ENCODE measurements around the gene EIF3B.
"Not testable (repeated sequence)": the region's sequence is repeated elsewhere in the genome, so short reads cannot be mapped to it uniquely, and the experiment has no call there.

The EIF3B gene

DNA sequence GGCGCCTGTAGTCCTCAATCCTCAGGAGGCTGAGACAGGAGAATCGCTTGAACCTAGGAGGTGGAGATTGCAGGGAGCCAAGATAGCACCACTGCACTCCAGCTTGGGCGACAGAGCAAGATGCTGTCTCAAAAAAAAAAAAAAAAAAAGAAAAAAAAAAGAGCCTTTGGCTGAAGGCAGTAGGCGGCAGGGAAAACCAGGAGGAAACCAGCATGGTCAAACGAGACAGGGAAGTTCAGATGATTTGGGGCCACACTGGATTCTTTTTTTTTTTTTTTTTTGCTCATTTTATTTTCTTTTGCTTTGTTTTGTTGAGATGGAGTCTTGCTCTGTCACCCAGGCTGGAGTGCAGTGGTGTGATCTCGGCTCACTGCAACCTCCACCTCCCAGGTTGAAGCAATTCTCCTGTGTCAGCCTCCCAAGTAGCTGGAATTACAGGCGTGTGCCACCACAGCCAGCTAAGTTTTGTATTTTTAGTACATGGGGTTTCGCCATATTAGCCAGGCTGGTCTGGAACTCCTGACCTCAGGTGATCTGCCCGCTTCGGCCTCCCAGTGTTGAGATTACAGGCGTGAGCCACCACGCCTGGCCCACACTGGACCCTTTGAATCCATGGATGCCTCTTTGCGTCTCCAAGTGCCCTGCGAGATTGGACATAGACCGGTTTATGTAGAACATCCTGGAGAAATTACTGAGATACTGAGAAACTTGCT lies 7.1 kb upstream of the EIF3B start:
- not testable (repeated sequence) for DNase-seq (ENCODE audit: low read depth in 3 of 3, low spot score in 1 of 3)

DNA sequence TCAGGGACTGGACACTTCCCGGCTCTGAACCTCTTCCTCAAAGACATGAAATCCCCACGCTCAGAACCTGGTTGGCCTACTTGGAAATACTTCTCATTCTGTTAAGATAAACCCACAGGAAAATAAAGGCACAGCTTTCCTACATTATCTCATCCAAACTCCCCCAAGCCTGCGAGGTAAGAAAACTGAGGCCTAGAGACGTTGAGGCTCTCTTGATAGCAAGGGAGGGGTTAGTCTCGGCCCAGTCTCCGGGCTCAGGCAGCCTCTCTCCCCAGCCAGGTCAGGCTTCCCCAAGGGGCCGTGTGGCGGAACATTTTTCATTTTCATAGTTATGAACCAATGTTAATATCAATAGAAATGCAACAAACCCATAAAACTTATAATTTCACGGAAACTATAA lies 4.6 kb upstream of the EIF3B start:
- DNase-seq (ENCODE audit: low read depth in 3 of 3, low spot score in 1 of 3): no peak

- no peak for DNase-seq (ENCODE audit: low read depth in 3 of 3, low spot score in 1 of 3)
These were observed 3.8 kb upstream of the EIF3B start for GRCh38 chr7:2350861-2351260.

DNA sequence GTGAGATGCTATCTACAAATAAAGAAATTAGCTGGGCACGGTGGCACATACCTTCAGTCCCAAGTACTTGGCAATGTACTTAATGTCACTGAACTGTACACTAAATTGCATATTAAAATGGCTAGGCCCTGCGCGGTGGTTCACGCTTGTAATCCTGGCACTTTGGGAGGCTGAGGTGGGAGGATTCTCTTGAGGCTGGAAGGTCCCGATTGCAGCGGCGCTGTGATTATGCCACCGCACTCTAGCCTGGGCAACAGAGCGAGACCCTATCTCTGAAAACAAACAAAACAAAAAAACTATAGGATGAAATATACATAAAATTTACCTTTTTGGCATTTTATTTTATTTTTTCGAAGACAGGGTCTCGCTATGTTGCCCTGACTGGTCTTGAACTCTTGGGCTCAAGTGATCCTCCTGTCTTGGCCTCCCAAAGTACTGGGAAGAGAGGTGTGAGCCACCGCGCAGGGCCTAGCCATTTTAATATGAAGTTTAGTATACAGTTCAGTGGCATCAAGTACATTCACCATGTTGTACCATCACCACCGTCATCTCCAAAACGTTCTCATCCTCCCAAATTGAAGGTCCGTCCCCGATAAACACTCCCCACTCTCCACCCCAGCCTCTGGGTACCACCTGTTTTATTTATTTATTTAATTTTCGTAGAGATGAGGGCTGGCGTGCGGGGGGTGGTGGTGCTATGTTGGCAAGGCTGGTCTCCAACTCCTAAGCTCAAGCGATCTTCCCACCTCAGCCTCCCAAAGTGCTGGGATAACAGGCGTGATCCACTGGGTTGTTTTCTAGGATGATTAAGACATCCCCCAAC lies 1.3 kb upstream of the EIF3B start:
- DNase-seq (ENCODE audit: low read depth in 3 of 3, low spot score in 1 of 3): no peak

GRCh38 chr7:2353936-2354185 lies 766 bp upstream of the EIF3B start:
- peak; percentile 75 to 87 (median 81) for DNase-seq (ENCODE audit: low read depth in 3 of 3, low spot score in 1 of 3)

GRCh38 chr7:2354939-2355704 lies 495 bp downstream of the EIF3B start:
- DNase-seq (ENCODE audit: low read depth in 3 of 3, low spot score in 1 of 3): no peak

DNA sequence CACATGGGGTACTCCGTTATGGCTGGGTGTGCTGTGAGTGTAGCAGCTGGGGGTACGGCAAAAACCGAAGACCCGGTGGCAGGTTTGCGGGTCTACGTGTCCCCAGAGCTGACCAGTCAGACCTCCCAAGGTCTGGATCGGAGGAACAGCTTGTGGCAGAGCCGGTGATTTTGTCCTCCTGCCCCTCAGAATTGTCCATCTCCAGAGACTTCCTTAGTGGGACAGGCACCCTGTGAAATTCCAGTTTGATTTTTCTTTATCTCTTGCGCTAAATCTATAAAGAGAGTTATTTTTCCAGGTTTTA lies 1.0 kb downstream of the EIF3B start:
- DNase-seq (ENCODE audit: low read depth in 3 of 3, low spot score in 1 of 3): no peak

DNA sequence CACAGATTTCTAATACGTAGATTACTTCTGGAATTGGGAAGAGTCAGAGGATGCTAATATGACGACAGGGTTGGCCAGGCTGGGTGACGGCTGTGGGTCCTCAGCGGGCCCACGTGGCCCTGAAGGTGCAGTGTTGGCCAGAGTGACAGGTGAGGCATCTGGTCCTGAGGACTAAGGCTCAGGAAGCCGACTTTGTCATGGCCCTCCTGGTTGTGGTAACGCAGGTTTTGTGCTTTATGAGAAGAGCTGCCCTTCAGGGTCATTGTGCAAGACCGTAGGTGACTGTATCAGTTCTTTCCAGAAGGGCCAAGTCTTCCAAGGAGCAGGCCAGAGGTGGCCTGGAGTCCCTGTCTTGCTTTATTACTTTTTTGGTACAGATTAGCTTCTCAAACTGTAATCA lies 2.5 kb downstream of the EIF3B start:
- DNase-seq (ENCODE audit: low read depth in 3 of 3, low spot score in 1 of 3): no peak

GRCh38 chr7:2357571-2357970 lies 2.9 kb downstream of the EIF3B start:
- no peak for DNase-seq (ENCODE audit: low read depth in 3 of 3, low spot score in 1 of 3)

GRCh38 chr7:2358968-2359527 lies 4.4 kb downstream of the EIF3B start:
- no peak for DNase-seq (ENCODE audit: low read depth in 3 of 3, low spot score in 1 of 3)

- no peak for DNase-seq (ENCODE audit: low read depth in 3 of 3, low spot score in 1 of 3)
These were observed 5.0 kb downstream of the EIF3B start for GRCh38 chr7:2359610-2360009.

- DNase-seq (ENCODE audit: low read depth in 3 of 3, low spot score in 1 of 3): no peak
These were observed 6.2 kb downstream of the EIF3B start for GRCh38 chr7:2360796-2361195.

- no peak for DNase-seq (ENCODE audit: low read depth in 3 of 3, low spot score in 1 of 3)
These were observed 7.9 kb downstream of the EIF3B start for GRCh38 chr7:2362385-2363088.

- DNase-seq (ENCODE audit: low read depth in 3 of 3, low spot score in 1 of 3): no peak
These were observed 14.5 kb downstream of the EIF3B start for GRCh38 chr7:2369139-2369538.

DNA sequence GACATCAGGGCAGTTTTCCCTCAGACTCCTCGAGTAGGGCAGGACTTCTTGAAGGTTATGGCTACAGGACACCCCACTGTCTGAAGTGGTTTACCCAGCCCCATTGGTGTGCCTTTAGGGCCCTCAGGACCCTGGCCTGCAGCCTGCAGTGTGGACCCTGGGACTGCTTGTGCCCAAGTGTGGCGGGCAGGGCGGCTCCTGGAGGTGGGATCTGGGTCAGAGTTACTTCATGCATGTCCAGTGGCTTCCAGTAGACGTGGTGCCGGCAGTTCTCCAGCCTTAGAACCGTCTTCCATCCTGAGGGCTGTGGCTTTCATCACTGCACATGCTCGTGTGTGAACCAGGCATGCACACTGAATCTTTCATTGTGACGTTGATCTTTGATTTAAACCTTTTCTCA lies 16.7 kb downstream of the EIF3B start:
- no peak for DNase-seq (ENCODE audit: low read depth in 3 of 3, low spot score in 1 of 3)

DNA sequence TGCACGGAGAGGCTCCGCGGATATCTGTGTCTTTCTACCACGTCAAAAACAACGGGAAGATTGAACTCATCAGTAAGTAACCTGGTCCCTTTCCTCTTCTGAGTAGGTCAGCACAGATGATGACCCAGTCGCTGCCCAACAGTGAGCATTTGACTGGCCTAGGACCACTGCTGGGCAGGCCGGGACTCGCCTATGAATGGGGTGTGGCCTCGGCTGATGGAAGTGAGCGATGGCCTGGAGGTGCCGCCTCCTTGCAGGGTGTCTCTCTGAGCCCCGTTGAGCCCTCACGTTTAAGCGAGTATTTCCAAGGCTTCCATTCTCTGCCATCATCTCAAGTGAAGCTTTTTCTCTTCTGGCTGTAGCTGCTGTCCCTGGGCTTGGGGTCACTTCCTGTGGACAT lies 18.1 kb downstream of the EIF3B start:
- no peak for DNase-seq (ENCODE audit: low read depth in 3 of 3, low spot score in 1 of 3)

DNA sequence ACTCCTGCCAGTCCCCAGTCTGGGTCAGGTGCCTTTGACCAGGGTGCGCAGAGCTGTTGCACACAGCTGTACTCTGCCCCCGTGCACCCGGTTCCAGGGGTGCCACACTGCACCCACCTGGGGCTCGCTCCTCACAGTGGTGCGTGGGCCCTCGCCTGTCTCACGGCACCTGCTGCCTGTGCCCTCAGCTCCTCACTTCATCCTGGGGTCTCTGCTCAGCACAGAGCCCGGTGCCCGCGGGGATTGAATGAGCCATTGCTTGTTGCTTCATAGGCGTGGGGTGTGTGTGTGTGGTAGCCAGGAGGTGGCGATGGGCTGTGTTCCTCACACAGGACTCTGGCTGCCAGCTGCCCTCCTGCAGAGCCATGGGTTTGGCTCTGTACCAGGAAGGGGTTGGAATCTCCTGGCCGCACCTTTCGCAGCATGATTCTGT lies 18.5 kb downstream of the EIF3B start:
- no peak for DNase-seq (ENCODE audit: low read depth in 3 of 3, low spot score in 1 of 3)

GRCh38 chr7:2373646-2374045 lies 19.0 kb downstream of the EIF3B start:
- no peak for DNase-seq (ENCODE audit: low read depth in 3 of 3, low spot score in 1 of 3)

DNA sequence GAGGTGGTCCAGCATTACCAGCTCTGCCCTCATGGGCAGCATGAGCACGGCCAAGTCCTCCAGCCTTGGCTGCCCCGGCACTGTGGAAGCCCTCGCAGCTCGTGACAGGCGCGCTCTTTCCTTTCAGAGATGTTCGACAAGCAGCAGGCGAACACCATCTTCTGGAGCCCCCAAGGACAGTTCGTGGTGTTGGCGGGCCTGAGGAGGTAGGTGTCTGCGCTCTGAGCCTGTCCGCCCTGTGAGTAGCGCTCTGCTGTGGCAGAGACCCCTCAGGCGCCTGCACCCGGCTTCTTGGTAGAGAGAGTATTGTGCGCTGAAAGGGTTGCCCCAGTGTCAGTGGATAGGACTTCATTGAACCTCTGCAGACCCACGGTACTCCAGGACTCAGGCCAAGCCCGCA lies 19.8 kb downstream of the EIF3B start:
- no peak for DNase-seq (ENCODE audit: low read depth in 3 of 3, low spot score in 1 of 3)

- no peak for DNase-seq (ENCODE audit: low read depth in 3 of 3, low spot score in 1 of 3)
These were observed 20.5 kb downstream of the EIF3B start for GRCh38 chr7:2374830-2375728.
